Endothelial cell of umbilical vein (primary cell): Measurements from ENCODE around the gene RIMKLB. TPM values are rescaled to one million over a fixed set of nuclear protein-coding genes. Genes with fewer than 3 reads are reported as not detected.

ENCODE experiments used
- BruUV-seq: library from RNA; stranded (reverse); fragments of 400-500 nt; replicated peaks from 2 replicates; lab custom pipeline; 2021; lab: Mats Ljungman, UMichigan
- CTCF ChIA-PET: fragments of 300-600, 350-600 bp; sonication (Branson Sonifier 250); formaldehyde crosslinking; loops from one replicate; lab custom pipeline; 2021; ENCODE audit warnings: antibody characterized with exemption, inconsistent platforms; lab: Charles Lee
- POLR2A ChIA-PET: fragments of 300-600, 350-600 bp; sonication (Branson Sonifier 250); formaldehyde crosslinking; loops from one replicate; lab custom pipeline; 2021; ENCODE audit warnings: antibody characterized with exemption, inconsistent platforms; lab: Charles Lee
- DNase-seq: peaks from one replicate; pipeline ENCODE4 v3.0.0-alpha.2; 2011; ENCODE audit warnings: low read depth, low spot score
- FAIRE-seq: peaks from 2 replicates; lab custom pipeline; 2011; peaks lifted over from hg19 to GRCh38; lab: Jason Lieb, UNC
- H2AFZ ChIP-seq: 2 replicates; pipeline ENCODE4 v1.6.0; 2012; ENCODE audit warnings: low read depth, low read length, control low read depth, inconsistent platforms
- H3K27ac ChIP-seq: 2 replicates; pipeline ENCODE4 v1.5.1; 2011; ENCODE audit warnings: low read depth, mild to moderate bottlenecking, control low read depth, low read length, moderate library complexity; ENCODE audit not compliant: insufficient read depth
- H3K27me3 ChIP-seq, 2 experiments: 2 replicates each; pipeline versions ENCODE4 v1.6.0 to v1.6.1; 2011; ENCODE audit warnings: low read length in 2 of 2, mixed read lengths in 1 of 2; ENCODE audit not compliant: control insufficient read depth in 2 of 2, insufficient read depth in 2 of 2
- H3K36me3 ChIP-seq, 2 experiments: 2 replicates in 1 of 2; 3 replicates in 1 of 2; pipeline ENCODE4 v1.5.1; 2011; ENCODE audit warnings: low read length in 2 of 2, mild to moderate bottlenecking in 1 of 2, moderate library complexity in 1 of 2; ENCODE audit not compliant: control insufficient read depth in 2 of 2, insufficient read depth in 2 of 2; ENCODE audit errors: extremely low read depth in 1 of 2
- H3K4me1 ChIP-seq: 3 replicates; pipeline ENCODE4 v1.5.1; 2011; ENCODE audit warnings: mild to moderate bottlenecking, low read length; ENCODE audit not compliant: control insufficient read depth, insufficient read depth; ENCODE audit errors: extremely low read depth
- H3K4me2 ChIP-seq: 2 replicates; pipeline ENCODE4 v1.6.1; 2011; ENCODE audit warnings: low read length, control low read depth, mixed read lengths; ENCODE audit not compliant: insufficient read depth
- H3K4me3 ChIP-seq, 3 experiments: fragments of 200-600 bp in 1 of 3; sonication (generic), shearing (Covaris generic) in 1 of 3; replicated peaks in 1 of 3; 2 replicates each; pipeline ENCODE4 v1.5.1; 2011 to 2016; ENCODE audit warnings: control low read depth in 3 of 3, low read length in 3 of 3, mild to moderate bottlenecking in 2 of 3, inconsistent platforms in 1 of 3, low read depth in 1 of 3, moderate library complexity in 1 of 3; ENCODE audit not compliant: insufficient read depth in 1 of 3
- H3K79me2 ChIP-seq: 2 replicates; pipeline ENCODE4 v1.6.0; 2012; ENCODE audit warnings: low read length, inconsistent platforms; ENCODE audit not compliant: control insufficient read depth, insufficient read depth
- H3K9ac ChIP-seq: replicated peaks from 2 replicates; pipeline ENCODE3; 2011; ENCODE audit warnings: low read length, control low read depth; ENCODE audit not compliant: insufficient read depth; ENCODE audit errors: extremely low read depth
- H3K9me1 ChIP-seq: replicated peaks from 3 replicates; pipeline ENCODE4 v1.6.0; 2011; ENCODE audit warnings: mild to moderate bottlenecking, low read length; ENCODE audit not compliant: control insufficient read depth, insufficient read depth; ENCODE audit errors: extremely low read depth
- H3K9me3 ChIP-seq: replicated peaks from 2 replicates; pipeline ENCODE4 v1.5.1; 2012; ENCODE audit warnings: low read length, inconsistent platforms; ENCODE audit not compliant: control insufficient read depth, insufficient read depth
- H4K20me1 ChIP-seq: replicated peaks from 2 replicates; pipeline ENCODE3; 2011; ENCODE audit warnings: mild to moderate bottlenecking, low read length; ENCODE audit not compliant: control insufficient read depth, insufficient read depth; ENCODE audit errors: extremely low read depth
- EZH2 ChIP-seq: IDR thresholded peaks from 2 replicates; pipeline ENCODE4 v1.6.1; 2012; ENCODE audit warnings: borderline replicate concordance, low read depth, mild to moderate bottlenecking, moderate library complexity, low read length, inconsistent platforms; ENCODE audit not compliant: severe bottlenecking
- FOS ChIP-seq: IDR thresholded peaks from 2 replicates; pipeline ENCODE4 v1.6.1; 2011; ENCODE audit warnings: mild to moderate bottlenecking, low read length, moderate library complexity, borderline replicate concordance; ENCODE audit not compliant: insufficient read depth
- GATA2 ChIP-seq: IDR thresholded peaks from 2 replicates; pipeline ENCODE4 v1.7.0; 2011; ENCODE audit warnings: low read depth, mild to moderate bottlenecking, moderate library complexity, mixed read lengths, low read length; ENCODE audit not compliant: insufficient read length, insufficient read depth
- JUN ChIP-seq: IDR thresholded peaks from 2 replicates; pipeline ENCODE4 v1.6.1; 2011; ENCODE audit warnings: borderline replicate concordance, low read depth; ENCODE audit not compliant: insufficient read length, insufficient read depth
- MYC ChIP-seq: IDR thresholded peaks from one replicate; pipeline ENCODE4 v1.6.1; 2011; ENCODE audit warnings: mild to moderate bottlenecking, low read depth, low read length
- POLR2A ChIP-seq: IDR thresholded peaks from 2 replicates; pipeline ENCODE4 v1.6.1; 2012; ENCODE audit warnings: low read depth, mild to moderate bottlenecking, control low read depth, low read length
- POLR2AphosphoS5 ChIP-seq: IDR thresholded peaks from 2 replicates; pipeline ENCODE4 v1.6.1; 2012; ENCODE audit warnings: low read depth, mild to moderate bottlenecking, control low read depth, low read length, moderate library complexity; ENCODE audit not compliant: insufficient read depth
- dilution Hi-C: fragments of 300-500 bp; cut with MboI; formaldehyde crosslinking; loops from one replicate; pipeline ENCODE4 v1.15.0; 2019; ENCODE audit warnings: low sequenced_read_pairs; ENCODE audit not compliant: extremely low pct_ligation_motif_present
- intact Hi-C: fragments of 100-400 bp; cut with micrococcal nuclease; formaldehyde crosslinking; loops from one replicate; pipeline ENCODE4 v1.10.0; 2022
- polyA plus RNA-seq, 4 experiments: library from polyadenylated mRNA; depleted of rRNA in 3 of 4; stranded (reverse) in 3 of 4; unstranded in 1 of 4; fragments of >200 nt; gene quantifications; 2 replicates each; pipeline versions ENCODE4 v1.2.1 to v1.2.3, GENCODE V29; 2011 to 2012; ENCODE audit warnings: missing spikeins in 1 of 4
- total RNA-seq: library from RNA; stranded (reverse); gene quantifications from 2 replicates; pipeline ENCODE4 v1.2.3, GENCODE V29; 2021
- TF ChIP-seq, protein P1 (sequence below), 2 donors: IDR thresholded peaks; 1 replicate in 1 of 2; 2 replicates in 1 of 2; pipeline ENCODE4 v1.5.1; 2011; ENCODE audit warnings: low read length in 2 of 2, mild to moderate bottlenecking in 2 of 2, moderate library complexity in 2 of 2, control low read depth in 1 of 2, inconsistent platforms in 1 of 2, low read depth in 1 of 2; ENCODE audit not compliant: insufficient read depth in 1 of 2; ENCODE audit errors: extremely low read depth in 1 of 2
- TF ChIP-seq, protein P2 (sequence below): IDR thresholded peaks from 2 replicates; pipeline ENCODE4 v1.6.1; 2011; ENCODE audit not compliant: insufficient read depth, insufficient read length

Gene RIMKLB
- total and polyA plus RNA-seq, 2 donors (not counting 3 experiments of a cell fraction or from before 2014, with no cell fraction given) = 35.5 to 64.3 TPM

DNA sequence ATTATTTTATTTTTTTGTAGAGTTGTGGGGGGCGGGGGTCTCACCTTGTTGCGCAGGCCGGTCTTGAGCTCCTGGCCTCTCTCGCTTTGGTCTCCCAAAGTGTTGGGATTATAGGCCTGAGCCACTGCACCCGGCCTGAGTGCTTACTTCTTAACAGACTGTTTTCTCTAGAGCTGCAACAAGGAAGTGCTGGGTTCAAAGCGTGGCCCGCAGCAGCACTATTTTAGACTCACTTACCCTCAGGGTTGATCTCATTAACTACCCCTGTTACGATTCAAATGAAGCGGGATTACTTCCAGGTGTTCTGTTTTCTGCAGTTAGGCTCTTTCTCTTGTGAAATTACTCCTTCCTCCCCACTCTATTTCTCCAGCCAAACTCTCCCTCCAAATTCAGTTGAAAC, 133.3 kb downstream of the RIMKLB start:
- Histone ChIP-seq H4K20me1 (no peaks in the 10 kb centered on the region), H3K9me1 (no peaks in the 10 kb centered on the region), H3K36me3 (no peaks in the 10 kb centered on the region), H3K9me3 (no peaks in the 10 kb centered on the region), H3K4me3 (no peak overlapping the region), H3K27me3 (no peaks in the 10 kb centered on the region), H3K27ac (no peak overlapping the region), H3K4me2 (no peak overlapping the region), H3K79me2 (no peaks in the 10 kb centered on the region), H3K9ac (no peak overlapping the region), H3K4me1 (no peaks in the 10 kb centered on the region), H2AFZ (no peak overlapping the region)
- BruUV-seq = no TSS peak
- TF ChIP-seq GATA2 (no peak), JUN (no peak), MYC (no peak), FOS (no peak), POLR2A (no peak), POLR2AphosphoS5 (no peak), EZH2 (no peak)
- TF ChIP-seq, protein P1, sequence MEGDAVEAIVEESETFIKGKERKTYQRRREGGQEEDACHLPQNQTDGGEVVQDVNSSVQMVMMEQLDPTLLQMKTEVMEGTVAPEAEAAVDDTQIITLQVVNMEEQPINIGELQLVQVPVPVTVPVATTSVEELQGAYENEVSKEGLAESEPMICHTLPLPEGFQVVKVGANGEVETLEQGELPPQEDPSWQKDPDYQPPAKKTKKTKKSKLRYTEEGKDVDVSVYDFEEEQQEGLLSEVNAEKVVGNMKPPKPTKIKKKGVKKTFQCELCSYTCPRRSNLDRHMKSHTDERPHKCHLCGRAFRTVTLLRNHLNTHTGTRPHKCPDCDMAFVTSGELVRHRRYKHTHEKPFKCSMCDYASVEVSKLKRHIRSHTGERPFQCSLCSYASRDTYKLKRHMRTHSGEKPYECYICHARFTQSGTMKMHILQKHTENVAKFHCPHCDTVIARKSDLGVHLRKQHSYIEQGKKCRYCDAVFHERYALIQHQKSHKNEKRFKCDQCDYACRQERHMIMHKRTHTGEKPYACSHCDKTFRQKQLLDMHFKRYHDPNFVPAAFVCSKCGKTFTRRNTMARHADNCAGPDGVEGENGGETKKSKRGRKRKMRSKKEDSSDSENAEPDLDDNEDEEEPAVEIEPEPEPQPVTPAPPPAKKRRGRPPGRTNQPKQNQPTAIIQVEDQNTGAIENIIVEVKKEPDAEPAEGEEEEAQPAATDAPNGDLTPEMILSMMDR (IDR thresholded peaks at IDR 0.05; ENCODE audit: extremely low read depth in 1 of 2, insufficient read depth in 1 of 2, low read depth in 1 of 2, low read length in 2 of 2) = no peak
- TF ChIP-seq, protein P2, sequence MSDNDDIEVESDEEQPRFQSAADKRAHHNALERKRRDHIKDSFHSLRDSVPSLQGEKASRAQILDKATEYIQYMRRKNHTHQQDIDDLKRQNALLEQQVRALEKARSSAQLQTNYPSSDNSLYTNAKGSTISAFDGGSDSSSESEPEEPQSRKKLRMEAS = no peak
- intact Hi-C loops = no loop called here
- DNase-seq = no peak
- CTCF ChIA-PET = interaction anchor here (0.7 to 1.3 kb wide), 2 partner anchors 174 to 218 kb away, joined by 4 read pairs; no protein-coding TSS in a partner anchor
- FAIRE-seq = no peak
- POLR2A ChIA-PET = no interaction called here
- dilution Hi-C loops = no loop called here
